Measurements from ENCODE around the gene KRT4.

DNA sequence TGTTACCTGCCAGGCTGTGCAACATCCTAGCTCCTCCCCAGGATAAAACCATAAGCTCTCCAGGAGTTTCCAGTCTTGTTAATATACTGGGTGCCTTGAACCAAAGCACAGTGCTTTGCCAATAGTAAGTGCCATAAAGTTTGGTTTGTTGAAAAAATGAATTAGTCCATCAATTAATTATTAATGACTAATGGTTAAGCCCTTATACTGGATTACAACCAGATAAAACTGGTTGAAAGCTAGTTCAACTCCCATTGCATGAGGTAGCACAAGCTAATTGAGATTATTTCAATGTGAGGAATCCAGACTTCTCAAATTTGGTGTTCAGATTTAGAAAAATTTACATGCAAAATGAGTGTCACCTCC is 16.4 kb downstream of the KRT4 start:
- TF ChIP-seq POLR2AphosphoS5 (IDR thresholded peaks at IDR 0.05) (no peak), EP300 (IDR thresholded peaks at IDR 0.05) (no peak), POLR2A (IDR thresholded peaks at IDR 0.05) (no peak)
- TF ChIP-seq, protein P1, sequence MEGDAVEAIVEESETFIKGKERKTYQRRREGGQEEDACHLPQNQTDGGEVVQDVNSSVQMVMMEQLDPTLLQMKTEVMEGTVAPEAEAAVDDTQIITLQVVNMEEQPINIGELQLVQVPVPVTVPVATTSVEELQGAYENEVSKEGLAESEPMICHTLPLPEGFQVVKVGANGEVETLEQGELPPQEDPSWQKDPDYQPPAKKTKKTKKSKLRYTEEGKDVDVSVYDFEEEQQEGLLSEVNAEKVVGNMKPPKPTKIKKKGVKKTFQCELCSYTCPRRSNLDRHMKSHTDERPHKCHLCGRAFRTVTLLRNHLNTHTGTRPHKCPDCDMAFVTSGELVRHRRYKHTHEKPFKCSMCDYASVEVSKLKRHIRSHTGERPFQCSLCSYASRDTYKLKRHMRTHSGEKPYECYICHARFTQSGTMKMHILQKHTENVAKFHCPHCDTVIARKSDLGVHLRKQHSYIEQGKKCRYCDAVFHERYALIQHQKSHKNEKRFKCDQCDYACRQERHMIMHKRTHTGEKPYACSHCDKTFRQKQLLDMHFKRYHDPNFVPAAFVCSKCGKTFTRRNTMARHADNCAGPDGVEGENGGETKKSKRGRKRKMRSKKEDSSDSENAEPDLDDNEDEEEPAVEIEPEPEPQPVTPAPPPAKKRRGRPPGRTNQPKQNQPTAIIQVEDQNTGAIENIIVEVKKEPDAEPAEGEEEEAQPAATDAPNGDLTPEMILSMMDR (IDR thresholded peaks at IDR 0.05), result no peak
